Epithelial cell of prostate (primary cell): ENCODE results near the gene PIEZO2.
A peak's percentile ranks its signal among the peaks of the same experiment; 100 is the strongest.
"Not testable (repeated sequence)": the region's sequence is repeated elsewhere in the genome, so short reads cannot be mapped to it uniquely, and the experiment has no call there.

ENCODE experiments used
- DNase-seq: peaks from one replicate; pipeline ENCODE4 v3.0.0-alpha.2; 2011; ENCODE audit warnings: low read depth, low spot score
- H3K27ac ChIP-seq: fragments of 450-650 bp; 2 replicates; pipeline ENCODE4 v1.5.1; 2017; ENCODE audit warnings: mild to moderate bottlenecking

Gene PIEZO2

GRCh38 chr18:10679557-10680270 is 469.7 kb downstream of the PIEZO2 start:
- H3K27ac ChIP-seq = no peak overlapping the region
- no peak for DNase-seq

DNA sequence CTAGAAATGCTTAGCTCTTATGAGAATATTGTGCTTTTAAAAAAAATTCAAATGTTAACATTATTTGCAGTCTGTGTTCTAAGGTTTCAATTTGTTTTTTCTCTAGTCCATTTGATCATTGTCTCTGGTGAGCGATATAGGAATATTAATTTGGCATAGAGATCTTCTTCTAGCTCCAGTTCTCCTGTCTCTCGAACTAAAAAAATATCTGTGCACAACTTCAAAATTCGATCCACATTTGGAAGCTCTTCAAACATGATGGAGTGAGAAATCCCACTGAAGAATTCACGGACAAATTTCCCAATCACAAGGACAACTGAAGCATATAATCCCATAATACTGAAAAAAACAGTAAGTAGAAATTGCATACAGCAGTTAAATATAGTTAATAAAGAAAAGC is 477.9 kb downstream of the PIEZO2 start:
- no peak overlapping the region for H3K27ac ChIP-seq
- DNase-seq = no peak

DNA sequence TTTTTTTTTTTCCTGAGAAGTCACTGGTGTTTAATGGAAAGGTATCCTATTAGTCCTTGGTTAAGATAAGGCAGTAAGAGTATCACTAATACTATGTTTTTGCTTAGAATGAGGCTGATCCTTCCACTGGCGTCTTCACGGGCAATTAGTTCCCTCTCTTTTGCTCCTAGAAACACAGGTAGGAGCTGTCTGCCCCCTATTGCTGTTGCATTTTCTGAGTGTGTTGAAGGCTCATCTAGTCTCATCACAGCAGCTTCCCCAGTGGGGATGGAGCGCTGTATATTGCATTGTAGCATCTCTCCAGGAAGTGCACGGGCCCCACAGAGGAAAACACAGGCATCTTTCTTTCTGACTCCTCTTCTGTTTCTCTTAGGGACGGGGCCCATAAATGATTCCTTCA is 478.5 kb downstream of the PIEZO2 start:
- no peak for DNase-seq
- no peak overlapping the region for H3K27ac ChIP-seq

DNA sequence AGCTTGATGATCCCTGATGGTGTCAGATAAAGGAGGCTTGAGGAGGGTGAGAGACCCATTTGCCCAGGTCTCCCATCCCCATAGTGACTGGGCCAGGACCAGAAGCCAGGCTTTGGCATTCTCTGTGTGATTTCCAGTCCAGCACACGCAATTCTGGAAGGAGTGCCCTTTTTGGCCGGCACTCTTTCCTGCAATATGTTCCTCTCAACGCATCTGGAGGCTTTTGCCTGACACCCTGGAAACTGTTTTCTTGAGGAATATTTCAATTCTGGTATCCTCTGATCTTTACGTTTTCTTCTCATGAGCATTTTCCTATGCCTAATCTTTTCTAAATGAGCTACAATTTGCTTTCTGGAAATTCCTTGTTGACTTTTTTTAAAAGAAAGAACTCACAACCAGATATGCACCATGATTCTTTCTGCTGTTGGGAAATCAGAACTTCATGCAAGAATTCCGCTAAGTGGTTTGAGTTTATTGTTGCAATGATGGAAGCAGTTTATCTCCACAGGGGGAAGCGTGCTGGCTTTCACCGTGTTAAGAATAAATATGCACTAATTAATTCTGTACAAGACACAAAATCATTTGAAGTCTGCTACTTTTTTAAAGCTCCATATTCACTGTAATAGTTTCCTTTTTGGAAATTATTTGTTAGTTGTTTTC is 479.8 kb downstream of the PIEZO2 start:
- no peak overlapping the region for H3K27ac ChIP-seq
- no peak for DNase-seq

- H3K27ac ChIP-seq = no peak overlapping the region
- no peak for DNase-seq
Observed at GRCh38 chr18:10663750-10664149, 485.6 kb downstream of the PIEZO2 start.

DNA sequence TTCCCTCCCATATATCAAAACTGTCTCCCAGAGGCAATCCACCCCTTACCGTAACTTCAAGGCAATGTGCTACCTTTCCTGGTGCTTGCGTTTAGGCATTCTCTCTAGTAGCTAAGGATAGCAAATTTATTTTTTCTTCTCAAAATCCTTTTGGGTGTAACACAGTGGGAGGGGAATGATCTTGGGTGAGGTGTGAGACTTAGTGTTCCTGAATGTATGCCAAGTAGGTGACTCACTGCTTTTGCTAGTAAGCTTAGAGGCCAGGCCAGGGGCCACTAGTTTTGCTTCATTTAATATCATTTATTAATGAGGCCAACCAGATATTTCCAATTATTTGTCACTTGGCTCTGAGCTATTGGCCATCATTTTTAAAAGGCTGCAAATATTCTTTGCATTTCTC is 488.1 kb downstream of the PIEZO2 start:
- no peak overlapping the region for H3K27ac ChIP-seq
- peak; percentile 22 for DNase-seq

- DNase-seq = no peak
- no peak overlapping the region for H3K27ac ChIP-seq
Observed at GRCh38 chr18:10660179-10660884, 489.0 kb downstream of the PIEZO2 start.

- H3K27ac ChIP-seq = no peak overlapping the region
- no peak for DNase-seq
Observed at GRCh38 chr18:10659594-10659993, 489.8 kb downstream of the PIEZO2 start.

DNA sequence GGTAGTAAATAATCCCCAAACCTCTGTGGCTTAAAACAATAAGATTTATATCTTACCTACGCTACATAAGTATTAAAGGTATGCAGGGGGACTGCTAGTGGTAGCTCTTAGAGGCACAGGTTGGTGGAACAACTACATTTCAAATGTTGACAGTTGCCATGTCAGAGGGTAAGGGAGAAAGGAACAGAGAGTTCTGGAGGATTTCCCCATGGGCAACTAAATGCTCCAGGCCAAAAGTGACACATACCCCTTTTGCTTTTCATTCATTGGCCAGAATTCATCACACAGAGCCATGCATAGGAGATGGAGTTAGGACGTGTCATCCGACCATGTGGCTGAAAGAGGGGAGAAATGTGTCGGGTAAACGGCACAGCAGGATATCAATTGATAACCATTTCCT is 490.4 kb downstream of the PIEZO2 start:
- no peak for DNase-seq
- H3K27ac ChIP-seq = no peak overlapping the region

- not testable (repeated sequence) for DNase-seq, H3K27ac ChIP-seq
Observed at GRCh38 chr18:10644003-10644402, 505.4 kb downstream of the PIEZO2 start.

DNA sequence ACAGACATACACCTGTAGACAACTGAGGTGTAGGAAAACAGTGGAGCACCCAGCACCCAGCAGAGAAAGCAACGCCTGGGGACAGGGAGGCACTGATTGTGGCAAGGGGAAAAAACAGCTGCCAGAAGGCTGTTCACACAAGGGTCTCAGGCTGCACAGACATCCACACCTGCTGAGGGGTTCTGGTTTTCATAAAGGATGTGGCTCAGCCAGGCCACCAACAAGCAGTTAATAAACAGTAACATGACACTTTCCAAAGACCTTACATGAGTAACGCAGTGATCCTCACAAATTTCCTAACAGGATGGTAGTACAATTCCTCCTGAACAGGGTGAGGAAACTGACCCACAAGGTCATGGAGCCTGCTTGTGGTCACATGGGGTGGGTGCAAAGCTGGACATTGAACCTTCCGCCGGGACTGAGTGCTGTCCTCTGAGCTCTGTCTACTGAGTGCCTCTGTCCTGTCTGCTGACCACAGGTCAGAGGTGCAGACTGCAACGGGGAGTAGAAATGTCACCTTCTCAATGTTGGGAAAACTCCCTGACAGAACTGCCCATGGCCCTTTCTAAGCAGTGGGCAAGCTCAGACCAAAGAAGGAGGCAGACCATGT is 506.3 kb downstream of the PIEZO2 start:
- DNase-seq, H3K27ac ChIP-seq: not testable (repeated sequence)

DNA sequence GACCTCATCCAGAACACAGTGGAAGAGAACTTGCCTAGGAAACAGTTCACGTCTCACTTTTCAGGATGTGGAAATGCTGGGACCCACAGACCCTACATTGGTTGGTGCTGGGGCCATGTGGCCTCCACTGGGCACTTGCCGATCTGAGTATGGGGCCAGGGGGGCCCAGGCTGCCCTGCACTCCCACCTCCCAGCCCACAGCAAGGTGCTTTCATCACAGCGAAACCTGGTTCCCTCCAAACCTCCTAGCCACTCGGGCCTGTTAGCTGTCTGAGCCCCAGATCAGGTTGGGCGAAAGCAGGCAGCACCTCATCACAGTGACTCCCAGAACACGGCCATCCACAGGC is 510.9 kb downstream of the PIEZO2 start:
- DNase-seq, H3K27ac ChIP-seq: not testable (repeated sequence)

DNA sequence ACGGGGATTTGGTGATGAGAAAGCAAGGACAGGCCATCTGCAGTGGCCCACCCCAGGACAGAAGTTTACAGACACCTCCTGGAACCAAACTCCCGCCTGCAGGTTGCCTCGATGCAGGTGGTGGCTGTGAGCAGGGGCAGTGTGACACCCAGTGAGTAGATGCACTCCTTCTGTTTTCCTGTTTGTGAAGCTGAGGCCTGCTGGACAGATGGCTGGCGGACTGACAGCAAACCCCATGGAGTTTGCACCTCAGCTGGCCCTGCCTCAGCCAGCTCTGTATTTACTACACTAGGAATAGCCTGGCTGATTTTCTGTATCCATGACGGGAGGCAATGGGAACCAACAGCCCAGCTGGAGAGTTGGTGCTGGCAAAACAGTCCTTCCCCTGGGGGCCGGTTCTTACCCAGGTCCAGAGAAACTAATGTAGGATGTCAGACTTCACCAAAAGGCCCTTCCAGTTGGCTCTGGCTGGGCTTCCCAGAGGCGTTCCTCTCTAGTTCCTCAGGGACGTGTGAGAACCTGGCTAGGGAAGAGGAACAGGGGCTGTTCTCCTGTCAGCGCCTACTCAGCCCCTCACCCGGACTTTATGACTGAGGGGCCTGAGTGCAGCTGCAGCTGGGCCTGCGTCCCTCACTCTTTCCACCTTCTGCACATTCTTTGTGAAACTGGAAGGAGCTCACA is 511.4 kb downstream of the PIEZO2 start:
- not testable (repeated sequence) for DNase-seq, H3K27ac ChIP-seq

GRCh38 chr18:10629076-10629475 is 520.3 kb downstream of the PIEZO2 start:
- not testable (repeated sequence) for DNase-seq, H3K27ac ChIP-seq

- not testable (repeated sequence) for H3K27ac ChIP-seq, DNase-seq
Observed at GRCh38 chr18:10626606-10627213, 522.7 kb downstream of the PIEZO2 start.

DNA sequence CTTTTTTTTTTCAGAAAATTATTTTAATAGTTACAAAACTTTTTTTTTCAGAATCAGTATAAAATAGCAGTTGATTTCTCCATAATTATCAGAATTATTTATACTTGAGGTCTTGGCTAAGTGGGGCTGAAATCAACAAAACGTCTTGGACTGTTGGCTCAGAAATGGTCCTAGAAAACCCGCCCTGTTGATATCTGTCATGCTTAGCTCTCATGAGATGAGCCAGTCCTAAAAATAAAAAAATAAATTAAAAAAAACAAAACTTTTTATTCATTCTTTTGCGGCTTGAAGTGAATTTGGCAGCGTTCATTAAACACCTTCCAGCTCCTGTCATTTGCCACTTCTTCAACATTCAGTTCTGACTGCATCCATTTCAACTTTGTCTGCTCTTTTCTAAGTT is 525.8 kb downstream of the PIEZO2 start:
- H3K27ac ChIP-seq, DNase-seq: not testable (repeated sequence)

DNA sequence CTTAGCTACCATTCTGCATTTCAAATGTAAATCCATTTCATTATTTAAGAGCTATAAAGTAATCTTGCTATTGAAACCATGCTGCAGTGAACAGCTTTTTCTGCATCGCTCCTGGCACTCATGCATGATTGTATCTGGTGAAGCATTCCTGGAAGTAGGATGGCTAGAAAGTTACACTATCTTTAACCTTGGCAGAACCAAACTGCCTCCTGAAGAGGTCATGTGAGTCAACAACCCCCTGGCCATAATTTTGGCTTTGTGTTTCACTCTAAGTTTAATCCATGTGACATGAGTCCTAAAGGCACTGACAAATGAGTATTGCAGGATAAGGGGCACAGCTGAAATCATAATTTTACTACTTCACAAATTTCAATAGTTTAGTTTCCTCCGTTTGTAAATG is 526.4 kb downstream of the PIEZO2 start:
- DNase-seq, H3K27ac ChIP-seq: not testable (repeated sequence)

DNA sequence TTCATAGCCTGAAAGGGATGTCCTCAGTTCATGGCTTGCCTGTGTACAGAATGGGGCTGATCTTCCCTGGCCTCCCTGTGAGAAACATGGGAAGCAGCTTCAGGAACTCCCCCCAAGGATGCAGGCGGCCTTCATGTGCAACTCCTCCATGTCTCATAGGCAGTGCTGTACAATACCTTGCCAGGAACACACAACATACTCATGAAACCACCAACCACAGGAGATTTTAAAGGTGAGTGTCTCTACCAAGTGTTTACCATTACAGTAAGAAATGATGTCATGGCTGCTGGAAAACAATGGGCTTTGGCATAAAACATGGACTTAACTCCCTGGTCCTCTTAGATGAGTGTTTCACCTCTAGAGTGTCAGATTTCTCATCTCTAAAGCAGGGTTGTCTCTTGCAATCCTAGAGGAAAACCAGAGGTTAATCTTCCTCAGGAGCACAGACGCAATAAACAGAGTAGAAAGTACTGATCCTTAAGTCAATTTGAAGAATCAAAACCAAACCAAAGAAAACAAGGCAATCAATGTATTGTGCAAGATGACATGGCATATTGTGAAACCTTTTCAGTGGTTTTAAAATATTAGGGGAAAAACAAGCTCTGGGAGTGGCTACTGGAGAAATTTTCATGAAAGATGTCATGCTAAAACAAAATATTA is 528.6 kb downstream of the PIEZO2 start:
- not testable (repeated sequence) for H3K27ac ChIP-seq
- peak; percentile 24 for DNase-seq
